CD14-positive monocyte (primary cell): ENCODE measurements around the gene ACBD4. TPM values are rescaled to one million over a fixed set of nuclear protein-coding genes. Genes with fewer than 3 reads are reported as not detected.

ENCODE experiments used
- DNase-seq, 3 donors: peaks; one replicate each; pipeline ENCODE4 v3.0.0-alpha.2; 2011 to 2022
- H2AFZ ChIP-seq: 2 replicates; pipeline ENCODE4 v1.6.0; 2012; ENCODE audit warnings: mild to moderate bottlenecking, low read depth, low read length, inconsistent platforms; ENCODE audit not compliant: insufficient read depth, poor library complexity, severe bottlenecking
- H3K27ac ChIP-seq, 2 donors: 1 replicate in 1 of 2; 2 replicates in 1 of 2; pipeline ENCODE4 v1.5.1; 2012 to 2013; ENCODE audit warnings: low read length in 2 of 2, control low read depth in 1 of 2, inconsistent platforms in 1 of 2, low read depth in 1 of 2, mild to moderate bottlenecking in 1 of 2
- H3K27me3 ChIP-seq, 2 donors: one replicate each; pipeline versions ENCODE4 v1.6.0 to v1.6.1; 2011 to 2013; ENCODE audit warnings: low read length in 2 of 2; ENCODE audit not compliant: control insufficient read depth in 2 of 2, insufficient read depth in 2 of 2
- H3K36me3 ChIP-seq, 2 donors: replicated peaks in 1 of 2; 1 replicate in 1 of 2; 2 replicates in 1 of 2; pipeline versions ENCODE4 v1.5.1 to v1.6.1; 2012 to 2013; ENCODE audit warnings: low read length in 2 of 2, control low read depth in 1 of 2, inconsistent platforms in 1 of 2, mild to moderate bottlenecking in 1 of 2; ENCODE audit not compliant: insufficient read depth in 2 of 2, control insufficient read depth in 1 of 2
- H3K4me1 ChIP-seq, 2 donors: 1 replicate in 1 of 2; 2 replicates in 1 of 2; pipeline versions ENCODE4 v1.5.1 to v1.6.1; 2012 to 2013; ENCODE audit warnings: low read length in 2 of 2, control low read depth in 1 of 2, inconsistent platforms in 1 of 2, mild to moderate bottlenecking in 1 of 2, moderate library complexity in 1 of 2; ENCODE audit not compliant: insufficient read depth in 2 of 2, control insufficient read depth in 1 of 2
- H3K4me2 ChIP-seq: replicated peaks from 2 replicates; pipeline ENCODE3; 2012; ENCODE audit warnings: low read length, moderate library complexity, mild to moderate bottlenecking; ENCODE audit not compliant: poor library complexity, severe bottlenecking; ENCODE audit errors: extremely low read depth
- H3K4me3 ChIP-seq, 3 experiments: fragments of 200-600 bp in 1 of 3; sonication (generic) in 1 of 3; replicated peaks in 1 of 3; 1 replicate in 2 of 3; 2 replicates in 1 of 3; pipeline ENCODE4 v1.5.1; 2011 to 2013; ENCODE audit warnings: low read length in 3 of 3, mild to moderate bottlenecking in 3 of 3, control low read depth in 2 of 3, low read depth in 2 of 3, inconsistent platforms in 1 of 3, moderate library complexity in 1 of 3
- H3K79me2 ChIP-seq: 2 replicates; pipeline ENCODE4 v1.6.0; 2012; ENCODE audit warnings: mild to moderate bottlenecking, control low read depth, inconsistent platforms, low read length, moderate library complexity; ENCODE audit not compliant: insufficient read depth
- H3K9ac ChIP-seq: 2 replicates; pipeline ENCODE4 v1.6.0; 2017; ENCODE audit warnings: low read length, mild to moderate bottlenecking; ENCODE audit not compliant: insufficient read depth, poor library complexity, severe bottlenecking
- H3K9me3 ChIP-seq, 2 donors: replicated peaks in 1 of 2; 1 replicate in 1 of 2; 2 replicates in 1 of 2; pipeline versions ENCODE4 v1.5.1 to v1.6.1; 2012 to 2013; ENCODE audit warnings: low read length in 2 of 2, control low read depth in 1 of 2; ENCODE audit not compliant: control insufficient read depth in 1 of 2, insufficient read depth in 1 of 2
- H4K20me1 ChIP-seq: 2 replicates; pipeline ENCODE4 v1.6.0; 2012; ENCODE audit warnings: mild to moderate bottlenecking, low read length, control low read depth, moderate library complexity; ENCODE audit not compliant: insufficient read depth
- H3K27ac Mint-ChIP-seq, 7 donors: one replicate each; pipeline ENCODE4 v1.8.0; 2020; ENCODE audit warnings: mild to moderate bottlenecking in 7 of 7, mixed read lengths in 7 of 7, moderate library complexity in 6 of 7, inconsistent platforms in 2 of 7
- H3K27me3 Mint-ChIP-seq, 3 donors: one replicate each; pipeline ENCODE4 v1.8.0; 2021 to 2022; ENCODE audit warnings: low read depth in 3 of 3, mild to moderate bottlenecking in 3 of 3, mixed read lengths in 3 of 3, moderate library complexity in 3 of 3, inconsistent platforms in 1 of 3
- H3K36me3 Mint-ChIP-seq, 2 donors: one replicate each; pipeline ENCODE4 v1.8.0; 2020; ENCODE audit warnings: mixed read lengths in 2 of 2, inconsistent platforms in 1 of 2, mild to moderate bottlenecking in 1 of 2
- H3K4me1 Mint-ChIP-seq: one replicate; pipeline ENCODE4 v1.8.0; 2020; ENCODE audit warnings: mild to moderate bottlenecking, mixed read lengths
- H3K4me3 Mint-ChIP-seq, 2 donors: one replicate each; pipeline ENCODE4 v1.8.0; 2020; ENCODE audit warnings: mild to moderate bottlenecking in 2 of 2, mixed read lengths in 2 of 2, moderate library complexity in 1 of 2
- H3K9me3 Mint-ChIP-seq, 7 donors: one replicate each; pipeline ENCODE4 v1.8.0; 2020 to 2022; ENCODE audit warnings: mixed read lengths in 7 of 7, mild to moderate bottlenecking in 6 of 7, moderate library complexity in 6 of 7, inconsistent platforms in 2 of 7
- WGBS: methylation state at CpG from one replicate; pipeline ENCODE4 v1.1.5; 2013; ENCODE audit warnings: missing lambda C conversion rate; ENCODE audit not compliant: insufficient coverage; 5-methylcytosine and 5-hydroxymethylcytosine counted together
- intact Hi-C, 2 donors: fragments of 100-400 bp; cut with micrococcal nuclease; formaldehyde crosslinking; loops; one replicate each; pipeline versions ENCODE4 v1.15.0 to v1.15.1; 2023
- polyA plus RNA-seq, 3 donors: library from polyadenylated mRNA; depleted of rRNA in 1 of 3; unstranded in 2 of 3; stranded (reverse) in 1 of 3; fragments of 300-500 nt in 2 of 3; fragments of >200 nt in 1 of 3; fragmentation: Illumina TruSeq in 2 of 3; gene quantifications; 1 replicate in 2 of 3; 2 replicates in 1 of 3; pipeline ENCODE4 v1.2.3, GENCODE V29; 2012 to 2021
- TF ChIP-seq, protein P1 (sequence below): fragments of 200-600 bp; IDR thresholded peaks from one replicate; pipeline ENCODE4 v1.8.0; 2022; ENCODE audit warnings: antibody characterized with exemption, mild to moderate bottlenecking

The ACBD4 gene
- polyA plus RNA-seq, 3 donors: 4.8 to 7.4 (median 6.2) TPM

DNA sequence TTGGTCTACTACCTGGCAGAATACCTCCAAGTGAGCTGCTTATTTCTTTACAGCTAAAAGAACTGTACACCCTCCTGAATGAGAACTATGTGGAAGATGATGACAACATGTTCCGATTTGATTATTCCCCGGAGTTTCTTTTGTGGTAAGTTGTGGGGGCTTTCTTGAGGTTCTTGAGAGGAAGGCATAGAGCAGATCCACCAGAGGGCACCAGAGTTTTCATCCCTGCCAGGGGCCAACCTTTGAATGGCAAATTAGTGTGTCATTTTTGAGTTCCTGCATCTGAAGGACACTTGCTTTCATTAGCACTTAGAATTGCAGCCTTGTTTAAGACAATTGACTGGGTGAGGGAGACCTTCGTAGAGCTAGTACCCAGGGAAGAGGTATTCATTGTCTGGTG is 39.3 kb upstream of the ACBD4 start:
- peak overlapping the region in 1 of 7 donors; percentile 12 for H3K27ac Mint-ChIP-seq
- Histone ChIP-seq H3K36me3 (peaks cover 81 to 94% of the 10 kb centered on the region in 2 donors), H3K27me3 (no peaks in the 10 kb centered on the region), H3K4me3 (no peak overlapping the region), H3K27ac (no peak overlapping the region), H3K79me2 (peaks cover 1% of the 10 kb centered on the region), H2AFZ (no peak overlapping the region), H3K9me3 (no peaks in the 10 kb centered on the region), H4K20me1 (peaks cover 53% of the 10 kb centered on the region), H3K4me2 (no peak overlapping the region), H3K9ac (no peak overlapping the region), H3K4me1 (no peaks in the 10 kb centered on the region)
- no peaks in the 10 kb centered on the region for H3K4me1 Mint-ChIP-seq
- H3K36me3 Mint-ChIP-seq: peaks cover 81 to 97% of the 10 kb centered on the region in 2 donors
- TF ChIP-seq, protein P1, sequence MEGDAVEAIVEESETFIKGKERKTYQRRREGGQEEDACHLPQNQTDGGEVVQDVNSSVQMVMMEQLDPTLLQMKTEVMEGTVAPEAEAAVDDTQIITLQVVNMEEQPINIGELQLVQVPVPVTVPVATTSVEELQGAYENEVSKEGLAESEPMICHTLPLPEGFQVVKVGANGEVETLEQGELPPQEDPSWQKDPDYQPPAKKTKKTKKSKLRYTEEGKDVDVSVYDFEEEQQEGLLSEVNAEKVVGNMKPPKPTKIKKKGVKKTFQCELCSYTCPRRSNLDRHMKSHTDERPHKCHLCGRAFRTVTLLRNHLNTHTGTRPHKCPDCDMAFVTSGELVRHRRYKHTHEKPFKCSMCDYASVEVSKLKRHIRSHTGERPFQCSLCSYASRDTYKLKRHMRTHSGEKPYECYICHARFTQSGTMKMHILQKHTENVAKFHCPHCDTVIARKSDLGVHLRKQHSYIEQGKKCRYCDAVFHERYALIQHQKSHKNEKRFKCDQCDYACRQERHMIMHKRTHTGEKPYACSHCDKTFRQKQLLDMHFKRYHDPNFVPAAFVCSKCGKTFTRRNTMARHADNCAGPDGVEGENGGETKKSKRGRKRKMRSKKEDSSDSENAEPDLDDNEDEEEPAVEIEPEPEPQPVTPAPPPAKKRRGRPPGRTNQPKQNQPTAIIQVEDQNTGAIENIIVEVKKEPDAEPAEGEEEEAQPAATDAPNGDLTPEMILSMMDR: peak; percentile 34
- intact Hi-C loops: loop anchor here (5.0 to 10.0 kb wide), 2 partner anchors 36 to 171 kb away; partner anchors contain the start of gene PLCD3 (in 2 of the 2)
- H3K9me3 Mint-ChIP-seq: no peaks in the 10 kb centered on the region
- H3K27me3 Mint-ChIP-seq: peaks cover 0 to 2% (median 2%) of the 10 kb centered on the region in 3 donors
- no peak for DNase-seq
- 82% methylated on average over 3 of the region's 3 CpGs for WGBS
- H3K4me3 Mint-ChIP-seq: no peak overlapping the region

DNA sequence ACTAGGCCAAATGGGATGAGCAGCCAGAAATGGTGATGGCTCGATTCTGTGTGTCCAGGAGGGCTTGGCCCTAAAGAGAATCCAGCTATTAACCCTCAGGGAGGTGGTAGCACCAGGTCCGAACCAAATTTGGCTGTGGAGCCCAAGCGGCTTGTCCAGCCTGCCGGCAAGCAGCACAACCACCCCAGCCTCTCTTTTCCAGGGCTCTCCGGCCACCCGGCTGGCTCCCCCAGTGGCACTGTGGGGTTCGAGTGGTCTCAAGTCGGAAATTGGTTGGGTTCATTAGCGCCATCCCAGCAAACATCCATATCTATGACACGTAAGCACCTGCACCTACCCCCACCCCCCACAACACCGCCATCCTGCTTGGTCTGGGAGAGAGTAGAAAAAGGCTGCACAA is 38.6 kb upstream of the ACBD4 start:
- H3K4me1 Mint-ChIP-seq: no peaks in the 10 kb centered on the region
- H3K4me2 ChIP-seq: no peak overlapping the region
- H3K9me3 ChIP-seq: no peaks in the 10 kb centered on the region
- no peak overlapping the region for H3K27ac ChIP-seq
- no peak for DNase-seq
- no peak overlapping the region for H2AFZ ChIP-seq
- H3K27me3 ChIP-seq: no peaks in the 10 kb centered on the region
- TF ChIP-seq, protein P1: no peak
- no peak overlapping the region for H3K4me3 Mint-ChIP-seq
- H3K4me1 ChIP-seq: no peaks in the 10 kb centered on the region
- peaks cover 81 to 94% of the 10 kb centered on the region in 2 donors for H3K36me3 ChIP-seq
- no peaks in the 10 kb centered on the region for H3K79me2 ChIP-seq
- H3K9ac ChIP-seq: no peak overlapping the region
- 95% methylated on average over 6 of the region's 11 CpGs for WGBS
- intact Hi-C loops: loop anchor here (5.0 to 10.0 kb wide), 2 partner anchors 35 to 172 kb away; partner anchors contain the start of gene PLCD3 (in 2 of the 2)
- H3K27me3 Mint-ChIP-seq: peaks cover 0 to 2% (median 2%) of the 10 kb centered on the region in 3 donors
- peaks cover 78 to 97% of the 10 kb centered on the region in 2 donors for H3K36me3 Mint-ChIP-seq
- no peak overlapping the region for H3K4me3 ChIP-seq
- peaks cover 49% of the 10 kb centered on the region for H4K20me1 ChIP-seq
- H3K27ac Mint-ChIP-seq: no peak overlapping the region
- H3K9me3 Mint-ChIP-seq: no peaks in the 10 kb centered on the region
